Endometrial microvascular endothelial cells (primary cell): Measurements from ENCODE around the gene PRMT6. TPM values are rescaled to one million over a fixed set of nuclear protein-coding genes. Genes with fewer than 3 reads are reported as not detected.
"Not testable (repeated sequence)": the region's sequence is repeated elsewhere in the genome, so short reads cannot be mapped to it uniquely, and the experiment has no call there.

ENCODE experiments used
- in situ Hi-C: cut with HindIII; loops from 2 replicates; pipeline ENCODE4 v1.10.0; 2017; ENCODE audit warnings: low sequenced_read_pairs, low pct_unique_long_range_greater_than_20kb; ENCODE audit errors: inconsistent ontology term
- total RNA-seq: library from RNA; depleted of rRNA; stranded (reverse); fragments of >200 nt; gene quantifications from one replicate; pipeline ENCODE4 v1.2.3, GENCODE V29; 2015; ENCODE audit errors: inconsistent ontology term

Gene PRMT6
- 36.1 TPM for total RNA-seq

DNA sequence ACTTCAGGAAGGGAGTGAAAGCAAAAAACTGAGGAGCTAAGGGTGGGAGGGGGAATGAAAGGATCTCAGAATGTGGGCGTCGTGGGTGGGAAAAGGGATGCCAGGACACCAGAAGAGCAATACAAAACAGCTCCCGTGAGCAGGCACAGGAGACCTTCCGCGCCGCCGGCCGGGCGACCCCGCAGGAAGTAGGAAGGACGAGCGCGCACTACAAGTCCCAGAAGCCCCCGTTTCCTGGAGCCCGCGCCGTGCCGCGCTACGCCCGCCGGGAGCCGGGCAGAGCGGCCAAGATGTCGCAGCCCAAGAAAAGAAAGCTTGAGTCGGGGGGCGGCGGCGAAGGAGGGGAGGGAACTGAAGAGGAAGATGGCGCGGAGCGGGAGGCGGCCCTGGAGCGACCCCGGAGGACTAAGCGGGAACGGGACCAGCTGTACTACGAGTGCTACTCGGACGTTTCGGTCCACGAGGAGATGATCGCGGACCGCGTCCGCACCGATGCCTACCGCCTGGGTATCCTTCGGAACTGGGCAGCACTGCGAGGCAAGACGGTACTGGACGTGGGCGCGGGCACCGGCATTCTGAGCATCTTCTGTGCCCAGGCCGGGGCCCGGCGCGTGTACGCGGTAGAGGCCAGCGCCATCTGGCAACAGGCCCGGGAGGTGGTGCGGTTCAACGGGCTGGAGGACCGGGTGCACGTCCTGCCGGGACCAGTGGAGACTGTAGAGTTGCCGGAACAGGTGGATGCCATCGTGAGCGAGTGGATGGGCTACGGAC lies at the start of gene PRMT6:
TSS of gene PRMT6 (plus strand) at position 249 of the 771 bp plus-strand sequence. CDS start at position 291, 42 bp downstream.
- in situ Hi-C loops, result no loop called here

GRCh38 chr1:107009281-107009680 lies 47.2 kb upstream of the PRMT6 start:
- in situ Hi-C loops, result no loop called here

GRCh38 chr1:107010582-107010981 lies 45.9 kb upstream of the PRMT6 start:
- in situ Hi-C loops, result no loop called here

- in situ Hi-C loops, result no loop called here
These were observed 40.0 kb upstream of the PRMT6 start for GRCh38 chr1:107016376-107016978.

- in situ Hi-C loops, result no loop called here
These were observed 38.0 kb upstream of the PRMT6 start for GRCh38 chr1:107018445-107018844.

GRCh38 chr1:107019166-107019565 lies 37.3 kb upstream of the PRMT6 start:
- in situ Hi-C loops, result no loop called here

DNA sequence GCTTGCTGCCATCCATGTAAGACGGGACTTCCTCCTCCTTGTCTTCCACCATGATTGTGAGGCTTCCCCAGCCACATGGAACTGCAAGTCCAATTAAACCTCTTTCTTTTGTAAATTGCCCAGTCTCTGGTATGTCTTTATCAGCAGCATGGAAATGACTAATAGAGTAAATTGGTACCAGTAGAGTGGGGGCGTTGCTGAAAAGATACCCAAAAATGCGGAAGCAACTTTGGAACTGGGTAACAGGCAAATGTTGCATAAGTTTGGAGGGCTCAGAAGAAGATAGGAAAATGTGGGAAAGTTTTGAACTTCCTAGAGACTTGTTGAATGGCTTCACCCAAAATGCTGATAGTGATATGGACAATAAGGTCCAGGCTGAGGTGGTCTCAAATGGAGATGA lies 17.6 kb upstream of the PRMT6 start:
- in situ Hi-C loops, result not testable (repeated sequence)

- in situ Hi-C loops, result not testable (repeated sequence)
These were observed 11.9 kb upstream of the PRMT6 start for GRCh38 chr1:107044310-107045220.

DNA sequence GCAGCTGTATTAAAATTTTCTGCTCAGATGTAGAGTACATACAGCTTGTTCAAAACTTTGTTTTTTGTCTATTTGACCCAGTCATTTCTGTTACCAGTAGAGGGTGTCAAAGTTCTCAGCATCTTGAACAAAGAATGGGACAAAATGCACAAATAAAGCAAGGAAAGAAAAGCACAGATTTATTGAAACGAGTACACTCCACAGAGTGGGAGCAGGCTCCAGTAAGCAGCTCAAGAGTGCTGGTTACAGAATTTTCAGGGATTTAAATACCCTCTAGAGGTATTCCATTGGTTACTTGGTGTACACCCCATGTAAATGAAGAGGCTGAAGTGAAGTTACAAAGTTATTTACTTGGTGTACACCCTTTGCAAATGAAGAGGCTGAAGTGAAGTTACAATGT lies 8.9 kb upstream of the PRMT6 start:
- in situ Hi-C loops, result no loop called here

GRCh38 chr1:107048241-107048640 lies 8.2 kb upstream of the PRMT6 start:
- in situ Hi-C loops, result no loop called here

DNA sequence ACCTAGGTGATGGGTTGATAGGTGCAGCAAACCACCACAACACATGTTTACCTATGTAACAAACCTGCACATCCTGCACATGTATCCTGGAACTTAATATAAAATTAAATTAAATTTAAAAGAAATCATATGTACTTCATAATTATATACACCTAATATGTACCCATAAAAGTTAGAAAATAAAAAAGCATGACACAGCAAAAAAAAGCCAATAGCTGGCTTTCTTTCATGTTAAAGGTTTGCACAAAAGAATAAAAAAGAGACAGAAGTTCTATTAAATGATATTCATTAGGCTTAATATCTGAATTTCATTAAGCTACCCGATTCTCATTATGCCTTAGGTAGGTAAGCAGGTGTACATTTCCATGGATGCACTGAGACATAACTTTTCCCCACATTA lies 5.2 kb upstream of the PRMT6 start:
- in situ Hi-C loops, result no loop called here

GRCh38 chr1:107055919-107056425 lies 502 bp upstream of the PRMT6 start:
- in situ Hi-C loops, result not testable (repeated sequence)

DNA sequence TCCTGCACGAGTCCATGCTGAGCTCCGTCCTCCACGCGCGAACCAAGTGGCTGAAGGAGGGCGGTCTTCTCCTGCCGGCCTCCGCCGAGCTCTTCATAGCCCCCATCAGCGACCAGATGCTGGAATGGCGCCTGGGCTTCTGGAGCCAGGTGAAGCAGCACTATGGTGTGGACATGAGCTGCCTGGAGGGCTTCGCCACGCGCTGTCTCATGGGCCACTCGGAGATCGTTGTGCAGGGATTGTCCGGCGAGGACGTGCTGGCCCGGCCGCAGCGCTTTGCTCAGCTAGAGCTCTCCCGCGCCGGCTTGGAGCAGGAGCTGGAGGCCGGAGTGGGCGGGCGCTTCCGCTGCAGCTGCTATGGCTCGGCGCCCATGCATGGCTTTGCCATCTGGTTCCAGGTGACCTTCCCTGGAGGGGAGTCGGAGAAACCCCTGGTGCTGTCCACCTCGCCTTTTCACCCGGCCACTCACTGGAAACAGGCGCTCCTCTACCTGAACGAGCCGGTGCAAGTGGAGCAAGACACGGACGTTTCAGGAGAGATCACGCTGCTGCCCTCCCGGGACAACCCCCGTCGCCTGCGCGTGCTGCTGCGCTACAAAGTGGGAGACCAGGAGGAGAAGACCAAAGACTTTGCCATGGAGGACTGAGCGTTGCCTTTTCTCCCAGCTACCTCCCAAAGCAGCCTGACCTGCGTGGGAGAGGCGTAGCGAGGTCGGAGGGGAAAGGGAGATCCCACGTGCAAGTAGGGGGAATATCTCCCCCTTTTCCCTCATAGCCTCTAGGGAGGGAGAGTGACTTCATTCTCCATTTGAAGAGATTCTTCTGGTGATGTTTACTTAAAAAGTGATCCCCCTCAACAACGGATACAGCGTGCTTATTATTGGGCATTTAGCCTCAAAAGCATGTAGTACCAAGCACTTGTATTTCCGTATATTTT lies 991 bp downstream of the PRMT6 start:
- in situ Hi-C loops, result no loop called here

GRCh38 chr1:107058245-107059032 lies 2.0 kb downstream of the PRMT6 start:
- in situ Hi-C loops, result no loop called here

- in situ Hi-C loops, result no loop called here
These were observed 5.4 kb downstream of the PRMT6 start for GRCh38 chr1:107061886-107062285.

GRCh38 chr1:107073493-107073892 lies 17.0 kb downstream of the PRMT6 start:
- in situ Hi-C loops, result no loop called here

GRCh38 chr1:107076841-107077240 lies 20.4 kb downstream of the PRMT6 start:
- in situ Hi-C loops, result no loop called here

DNA sequence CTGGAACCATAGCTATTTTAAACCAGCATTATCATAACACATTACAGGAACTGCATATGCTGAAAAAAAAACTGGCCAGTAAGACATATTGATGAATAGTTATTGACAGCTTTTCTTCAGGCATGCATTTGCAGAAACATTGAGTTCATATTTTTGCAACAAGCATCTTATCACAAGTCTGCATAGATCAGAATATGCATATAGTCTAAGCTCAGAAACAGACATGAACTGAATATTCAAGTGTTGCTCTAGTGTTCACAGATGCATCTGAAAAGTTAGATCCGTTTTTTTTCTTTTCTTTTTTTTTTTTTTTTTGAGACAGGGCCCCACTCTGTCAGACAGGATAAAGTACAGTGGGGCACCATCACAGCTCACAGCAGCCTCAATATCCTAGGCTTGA lies 22.8 kb downstream of the PRMT6 start:
- in situ Hi-C loops, result no loop called here
